H1 (cell line): ENCODE data around the gene LFNG.

Source experiments
- EGR1 ChIP-seq: IDR thresholded peaks from 2 replicates; pipeline ENCODE4 v1.6.1; 2011; ENCODE audit warnings: low read depth, low read length, borderline replicate concordance
- JUND ChIP-seq: IDR thresholded peaks from 2 replicates; pipeline ENCODE4 v1.6.1; 2011; ENCODE audit warnings: mild to moderate bottlenecking, improper control_type of control experiment, low read length
- POLR2A ChIP-seq, 2 experiments: IDR thresholded peaks; 1 replicate in 1 of 2; 2 replicates in 1 of 2; pipeline ENCODE4 v1.6.1; 2011; ENCODE audit warnings: low read depth in 2 of 2, low read length in 2 of 2, mild to moderate bottlenecking in 2 of 2; ENCODE audit errors: control extremely low read depth in 1 of 2
- POLR2AphosphoS5 ChIP-seq: IDR thresholded peaks from 2 replicates; pipeline ENCODE4 v1.6.1; 2011; ENCODE audit warnings: low read depth, low read length
- TAF1 ChIP-seq: IDR thresholded peaks from 2 replicates; pipeline ENCODE4 v1.6.1; 2011; ENCODE audit warnings: mild to moderate bottlenecking, low read depth, low read length
- TF ChIP-seq, protein P1 (sequence below), 3 experiments: IDR thresholded peaks; 1 replicate in 2 of 3; 2 replicates in 1 of 3; pipeline versions ENCODE4 v1.5.1 to v1.6.1; 2011; ENCODE audit warnings: low read length in 3 of 3, mild to moderate bottlenecking in 3 of 3, inconsistent platforms in 2 of 3, low read depth in 1 of 3, moderate library complexity in 1 of 3; ENCODE audit not compliant: insufficient read depth in 1 of 3; ENCODE audit errors: control extremely low read depth in 1 of 3

DNA sequence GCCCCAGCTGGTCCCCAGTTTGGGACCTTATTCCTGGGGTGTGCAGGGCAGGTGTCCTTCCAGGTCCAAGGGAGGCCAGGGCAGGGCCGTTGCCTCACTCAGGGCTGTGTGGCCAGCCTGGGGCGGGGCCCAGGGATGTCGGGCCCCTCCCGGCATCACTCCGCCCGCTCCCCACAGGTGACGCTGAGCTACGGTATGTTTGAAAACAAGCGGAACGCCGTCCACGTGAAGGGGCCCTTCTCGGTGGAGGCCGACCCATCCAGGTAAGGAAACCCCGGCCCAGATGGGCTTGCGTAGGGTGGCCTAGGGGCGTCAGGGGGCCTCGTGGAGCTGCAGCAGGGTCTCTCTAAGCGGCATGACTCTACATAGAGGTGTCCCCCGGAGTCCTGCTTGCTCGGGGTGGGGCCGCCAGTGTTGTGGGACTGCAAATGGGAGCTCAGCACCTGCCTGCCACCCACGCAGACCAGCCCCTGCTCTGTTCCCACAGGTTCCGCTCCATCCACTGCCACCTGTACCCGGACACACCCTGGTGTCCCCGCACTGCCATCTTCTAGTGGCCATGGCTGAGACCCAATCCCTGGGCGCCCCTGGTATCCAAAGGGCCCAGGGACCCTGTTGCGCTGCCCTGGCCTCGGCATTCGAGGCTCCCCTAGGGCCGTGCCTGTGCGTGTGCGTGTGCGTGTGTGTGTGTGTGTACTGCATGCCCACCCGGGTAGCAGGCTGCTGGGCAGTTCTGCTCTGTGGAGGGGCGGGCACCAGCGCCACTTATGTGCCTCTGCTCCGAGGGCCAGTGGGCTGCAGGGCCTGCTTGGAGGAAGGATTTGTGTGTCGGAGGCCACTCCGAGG, 7.3 kb downstream of the LFNG start:
- TF ChIP-seq TAF1: no peak
- TF ChIP-seq, protein P1, sequence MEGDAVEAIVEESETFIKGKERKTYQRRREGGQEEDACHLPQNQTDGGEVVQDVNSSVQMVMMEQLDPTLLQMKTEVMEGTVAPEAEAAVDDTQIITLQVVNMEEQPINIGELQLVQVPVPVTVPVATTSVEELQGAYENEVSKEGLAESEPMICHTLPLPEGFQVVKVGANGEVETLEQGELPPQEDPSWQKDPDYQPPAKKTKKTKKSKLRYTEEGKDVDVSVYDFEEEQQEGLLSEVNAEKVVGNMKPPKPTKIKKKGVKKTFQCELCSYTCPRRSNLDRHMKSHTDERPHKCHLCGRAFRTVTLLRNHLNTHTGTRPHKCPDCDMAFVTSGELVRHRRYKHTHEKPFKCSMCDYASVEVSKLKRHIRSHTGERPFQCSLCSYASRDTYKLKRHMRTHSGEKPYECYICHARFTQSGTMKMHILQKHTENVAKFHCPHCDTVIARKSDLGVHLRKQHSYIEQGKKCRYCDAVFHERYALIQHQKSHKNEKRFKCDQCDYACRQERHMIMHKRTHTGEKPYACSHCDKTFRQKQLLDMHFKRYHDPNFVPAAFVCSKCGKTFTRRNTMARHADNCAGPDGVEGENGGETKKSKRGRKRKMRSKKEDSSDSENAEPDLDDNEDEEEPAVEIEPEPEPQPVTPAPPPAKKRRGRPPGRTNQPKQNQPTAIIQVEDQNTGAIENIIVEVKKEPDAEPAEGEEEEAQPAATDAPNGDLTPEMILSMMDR (IDR thresholded peaks at IDR 0.05; ENCODE audit: control extremely low read depth in 1 of 3, insufficient read depth in 1 of 3, low read depth in 1 of 3, low read length in 3 of 3): no peak
- no peak for TF ChIP-seq JUND
- no peak for TF ChIP-seq EGR1
- TF ChIP-seq POLR2A (IDR thresholded peaks at IDR 0.05; ENCODE audit: control extremely low read depth in 1 of 2, low read depth in 2 of 2, low read length in 2 of 2): no peak
- TF ChIP-seq POLR2AphosphoS5: no peak
